Activated naive CD4-positive, alpha-beta T cell treated with anti-CD3 and anti-CD28 coated beads, Interleukin-2, amount 10 ng/mL, durations not matched to agents 7 days and 5 days (primary cell): Measurements from ENCODE around the gene MFAP3.
A peak's percentile ranks its signal among the peaks of the same experiment; 100 is the strongest.
"Not testable (repeated sequence)": the region's sequence is repeated elsewhere in the genome, so short reads cannot be mapped to it uniquely, and the experiment has no call there.

ENCODE experiments used
- CTCF ChIA-PET: fragments of 350-600 bp; sonication (Branson Sonifier 250); formaldehyde crosslinking; loops from one replicate; lab custom pipeline; 2021; ENCODE audit warnings: antibody characterized with exemption; lab: Charles Lee
- DNase-seq: peaks from one replicate; pipeline ENCODE4 v3.0.0-alpha.2; 2020
- H3K27ac Mint-ChIP-seq: one replicate; pipeline ENCODE4 v1.8.0; 2021; ENCODE audit warnings: mild to moderate bottlenecking, moderate library complexity, mixed read lengths
- H3K27me3 Mint-ChIP-seq: one replicate; pipeline ENCODE4 v1.8.0; 2021; ENCODE audit warnings: mild to moderate bottlenecking, mixed read lengths
- H3K36me3 Mint-ChIP-seq: one replicate; pipeline ENCODE4 v1.8.0; 2021; ENCODE audit warnings: mixed read lengths
- H3K4me1 Mint-ChIP-seq: one replicate; pipeline ENCODE4 v1.8.0; 2021; ENCODE audit warnings: mixed read lengths
- H3K4me3 Mint-ChIP-seq: one replicate; pipeline ENCODE4 v1.8.0; 2021; ENCODE audit warnings: mild to moderate bottlenecking, moderate library complexity, mixed read lengths
- H3K9me3 Mint-ChIP-seq: one replicate; pipeline ENCODE4 v1.8.0; 2021; ENCODE audit warnings: mixed read lengths

Gene MFAP3

GRCh38 chr5:154060606-154061005, 21.8 kb downstream of the MFAP3 start:
- H3K4me3 Mint-ChIP-seq: no peak overlapping the region
- CTCF ChIA-PET: no interaction called here
- peaks cover 11% of the 10 kb centered on the region for H3K4me1 Mint-ChIP-seq
- no peak overlapping the region for H3K27ac Mint-ChIP-seq
- no peaks in the 10 kb centered on the region for H3K27me3 Mint-ChIP-seq
- no peaks in the 10 kb centered on the region for H3K36me3 Mint-ChIP-seq
- no peaks in the 10 kb centered on the region for H3K9me3 Mint-ChIP-seq
- no peak for DNase-seq

GRCh38 chr5:154063372-154063771, 24.6 kb downstream of the MFAP3 start:
- CTCF ChIA-PET: interaction anchor here (1.2 to 1.5 kb wide), 2 partner anchors 9 to 17 kb away, joined by 3 to 9 read pairs; no protein-coding TSS in a partner anchor
- Mint-ChIP-seq H3K27me3 (peaks cover 3% of the 10 kb centered on the region), H3K27ac (no peak overlapping the region), H3K9me3 (no peaks in the 10 kb centered on the region), H3K4me3 (no peak overlapping the region), H3K36me3 (no peaks in the 10 kb centered on the region), H3K4me1 (peaks cover 10% of the 10 kb centered on the region)
- no peak for DNase-seq

- CTCF ChIA-PET: no interaction called here
- Mint-ChIP-seq H3K27ac (no peak overlapping the region), H3K4me3 (no peak overlapping the region), H3K4me1 (no peaks in the 10 kb centered on the region), H3K36me3 (no peaks in the 10 kb centered on the region), H3K9me3 (no peaks in the 10 kb centered on the region), H3K27me3 (peaks cover 17% of the 10 kb centered on the region)
- no peak for DNase-seq
Measured at GRCh38 chr5:154065971-154066370, 27.2 kb downstream of the MFAP3 start.

- not testable (repeated sequence) for H3K36me3 Mint-ChIP-seq, H3K4me3 Mint-ChIP-seq, H3K27ac Mint-ChIP-seq, H3K9me3 Mint-ChIP-seq, DNase-seq
- Mint-ChIP-seq H3K4me1 (peaks cover 33% of the 10 kb centered on the region), H3K27me3 (peaks cover 32% of the 10 kb centered on the region)
- CTCF ChIA-PET: interaction anchor here (1.3 to 3.9 kb wide), 8 partner anchors 14 to 337 kb away, joined by 3 to 20 read pairs (median 6); partner anchors contain the start of gene GALNT10
Measured at GRCh38 chr5:154069854-154070253, 31.1 kb downstream of the MFAP3 start.

GRCh38 chr5:154071799-154072413, 33.1 kb downstream of the MFAP3 start:
- H3K4me1 Mint-ChIP-seq: peaks cover 52% of the 10 kb centered on the region
- no peak for DNase-seq
- no peak overlapping the region for H3K4me3 Mint-ChIP-seq
- H3K27me3 Mint-ChIP-seq: peaks cover 32% of the 10 kb centered on the region
- no peaks in the 10 kb centered on the region for H3K9me3 Mint-ChIP-seq
- CTCF ChIA-PET: interaction anchor here (0.7 to 5.1 kb wide), 50 partner anchors 9 to 558 kb away, joined by 3 to 116 read pairs (median 5); partner anchors contain the start of gene GALNT10
- H3K36me3 Mint-ChIP-seq: no peaks in the 10 kb centered on the region
- H3K27ac Mint-ChIP-seq: no peak overlapping the region

- H3K9me3 Mint-ChIP-seq: no peaks in the 10 kb centered on the region
- CTCF ChIA-PET: interaction anchor here (0.7 to 5.1 kb wide), 51 partner anchors 8 to 557 kb away, joined by 3 to 116 read pairs (median 5); partner anchors contain the start of gene GALNT10
- peaks cover 32% of the 10 kb centered on the region for H3K27me3 Mint-ChIP-seq
- no peak overlapping the region for H3K27ac Mint-ChIP-seq
- H3K4me3 Mint-ChIP-seq: no peak overlapping the region
- H3K4me1 Mint-ChIP-seq: peaks cover 58% of the 10 kb centered on the region
- DNase-seq: peak; percentile 90
- no peaks in the 10 kb centered on the region for H3K36me3 Mint-ChIP-seq
Measured at GRCh38 chr5:154072414-154073171, 33.8 kb downstream of the MFAP3 start.

GRCh38 chr5:154076240-154076922, 37.6 kb downstream of the MFAP3 start:
- Mint-ChIP-seq H3K4me3 (no peak overlapping the region), H3K4me1 (peaks cover 58% of the 10 kb centered on the region)

GRCh38 chr5:154077696-154078095, 38.9 kb downstream of the MFAP3 start:
- no peaks in the 10 kb centered on the region for H3K36me3 Mint-ChIP-seq
- no peaks in the 10 kb centered on the region for H3K9me3 Mint-ChIP-seq
- no peak for DNase-seq
- H3K27me3 Mint-ChIP-seq: peaks cover 8% of the 10 kb centered on the region
- peaks cover 47% of the 10 kb centered on the region for H3K4me1 Mint-ChIP-seq
- CTCF ChIA-PET: interaction anchor here (0.7 to 1.6 kb wide), 2 partner anchors 103 to 328 kb away, joined by 3 to 5 read pairs; no protein-coding TSS in a partner anchor
- H3K4me3 Mint-ChIP-seq: no peak overlapping the region
- H3K27ac Mint-ChIP-seq: no peak overlapping the region

More at GRCh38 chr5:154076240-154076922, 37.6 kb downstream of the MFAP3 start:
- no peak for DNase-seq
- H3K27ac Mint-ChIP-seq: peak overlapping the region; percentile 67
- CTCF ChIA-PET: interaction anchor here (0.7 to 5.1 kb wide), 6 partner anchors 11 to 328 kb away, joined by 3 to 81 read pairs (median 6); no protein-coding TSS in a partner anchor
- no peaks in the 10 kb centered on the region for H3K9me3 Mint-ChIP-seq
- H3K27me3 Mint-ChIP-seq: peaks cover 12% of the 10 kb centered on the region
- no peaks in the 10 kb centered on the region for H3K36me3 Mint-ChIP-seq

GRCh38 chr5:154078272-154078671, 39.5 kb downstream of the MFAP3 start:
- Mint-ChIP-seq H3K27me3 (peaks cover 8% of the 10 kb centered on the region), H3K27ac (no peak overlapping the region), H3K9me3 (no peaks in the 10 kb centered on the region), H3K36me3 (no peaks in the 10 kb centered on the region), H3K4me1 (peaks cover 41% of the 10 kb centered on the region), H3K4me3 (no peak overlapping the region)
- DNase-seq: no peak
- CTCF ChIA-PET: interaction anchor here (0.7 to 1.6 kb wide), 3 partner anchors 102 to 327 kb away, joined by 3 to 5 read pairs (median 3); no protein-coding TSS in a partner anchor

- H3K27me3 Mint-ChIP-seq: peaks cover 8% of the 10 kb centered on the region
- H3K36me3 Mint-ChIP-seq: no peaks in the 10 kb centered on the region
- no peak overlapping the region for H3K4me3 Mint-ChIP-seq
- CTCF ChIA-PET: interaction anchor here (1.3 kb wide), 1 partner anchor 93 kb away, joined by 3 read pairs; no protein-coding TSS in a partner anchor
- no peak overlapping the region for H3K27ac Mint-ChIP-seq
- H3K4me1 Mint-ChIP-seq: peaks cover 15% of the 10 kb centered on the region
- no peak for DNase-seq
- no peaks in the 10 kb centered on the region for H3K9me3 Mint-ChIP-seq
Measured at GRCh38 chr5:154081246-154081645, 42.5 kb downstream of the MFAP3 start.

GRCh38 chr5:154084062-154084639, 45.4 kb downstream of the MFAP3 start:
- no peak overlapping the region for H3K4me3 Mint-ChIP-seq
- DNase-seq: no peak
- H3K27me3 Mint-ChIP-seq: peaks cover 8% of the 10 kb centered on the region
- H3K4me1 Mint-ChIP-seq: peaks cover 6% of the 10 kb centered on the region
- no peaks in the 10 kb centered on the region for H3K9me3 Mint-ChIP-seq
- CTCF ChIA-PET: interaction anchor here (2.0 kb wide), 1 partner anchor 12 kb away, joined by 8 read pairs; no protein-coding TSS in a partner anchor
- H3K27ac Mint-ChIP-seq: no peak overlapping the region
- no peaks in the 10 kb centered on the region for H3K36me3 Mint-ChIP-seq

GRCh38 chr5:154086146-154086545, 47.4 kb downstream of the MFAP3 start:
- Mint-ChIP-seq H3K36me3 (no peaks in the 10 kb centered on the region), H3K4me1 (peaks cover 6% of the 10 kb centered on the region), H3K4me3 (no peak overlapping the region), H3K9me3 (no peaks in the 10 kb centered on the region), H3K27ac (no peak overlapping the region), H3K27me3 (peaks cover 8% of the 10 kb centered on the region)
- no peak for DNase-seq
- CTCF ChIA-PET: interaction anchor here (2.4 kb wide), 1 partner anchor 14 kb away, joined by 13 read pairs; no protein-coding TSS in a partner anchor

GRCh38 chr5:154086641-154087040, 47.9 kb downstream of the MFAP3 start:
- CTCF ChIA-PET: interaction anchor here (1.0 to 2.4 kb wide), 2 partner anchors 11 to 14 kb away, joined by 3 to 13 read pairs; no protein-coding TSS in a partner anchor
- Mint-ChIP-seq H3K4me1 (peaks cover 6% of the 10 kb centered on the region), H3K9me3 (no peaks in the 10 kb centered on the region), H3K36me3 (no peaks in the 10 kb centered on the region), H3K4me3 (no peak overlapping the region), H3K27me3 (peaks cover 8% of the 10 kb centered on the region), H3K27ac (no peak overlapping the region)
- DNase-seq: no peak
